Stimulated activated naive CD8-positive, alpha-beta T cell treated with anti-CD3 and anti-CD28 coated beads, Interleukin-15, amount 100 ng/mL, for 72 hours (primary cell): ENCODE measurements around the gene FBN1.

Experiments
- ATAC-seq: fragments of 150-1000 bp; cut with Tn5 transposase; 2 replicates; pipeline ENCODE4 v1.10.0; 2021; ENCODE audit warnings: mild to moderate bottlenecking, moderate library complexity
- DNase-seq, 2 donors: peaks; one replicate each; pipeline ENCODE4 v3.0.0; 2021 to 2022
- H3K27ac Mint-ChIP-seq, 2 donors: one replicate each; pipeline ENCODE4 v1.8.0; 2022; ENCODE audit warnings: mild to moderate bottlenecking in 2 of 2, mixed read lengths in 2 of 2, moderate library complexity in 2 of 2
- H3K27me3 Mint-ChIP-seq: one replicate; pipeline ENCODE4 v1.8.0; 2022; ENCODE audit warnings: mixed read lengths
- H3K4me1 Mint-ChIP-seq: one replicate; pipeline ENCODE4 v1.8.0; 2022; ENCODE audit warnings: mild to moderate bottlenecking, mixed read lengths
- H3K4me3 Mint-ChIP-seq, 2 donors: one replicate each; pipeline ENCODE4 v1.8.0; 2022; ENCODE audit warnings: mild to moderate bottlenecking in 2 of 2, mixed read lengths in 2 of 2, moderate library complexity in 1 of 2
- H3K9me3 Mint-ChIP-seq, 2 donors: one replicate each; pipeline ENCODE4 v1.8.0; 2022; ENCODE audit warnings: mixed read lengths in 2 of 2

The FBN1 gene

DNA sequence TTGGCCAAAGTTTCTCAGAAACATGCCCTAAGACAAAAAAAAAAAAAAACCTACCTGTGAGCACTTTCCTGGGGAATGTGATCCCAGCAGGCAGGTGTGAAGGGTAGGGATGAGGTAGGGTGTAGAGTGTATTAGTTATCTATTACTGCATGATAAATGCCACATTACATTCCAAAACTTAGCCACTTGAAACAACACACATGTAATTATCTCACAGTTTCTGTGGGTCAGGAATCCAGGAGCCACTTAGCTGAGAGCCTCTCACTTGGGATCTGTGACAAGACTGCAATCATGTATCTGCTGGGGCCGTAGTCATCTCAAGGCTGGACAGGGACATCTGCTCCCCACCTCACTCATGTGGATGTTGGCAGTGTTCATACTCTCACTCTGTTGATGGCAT lies 18.9 kb upstream of the FBN1 start:
- no peak for DNase-seq
- Mint-ChIP-seq H3K27me3 (no peaks in the 10 kb centered on the region), H3K4me3 (no peak overlapping the region), H3K27ac (no peak overlapping the region), H3K9me3 (no peaks in the 10 kb centered on the region), H3K4me1 (no peaks in the 10 kb centered on the region)
- no peak for ATAC-seq

DNA sequence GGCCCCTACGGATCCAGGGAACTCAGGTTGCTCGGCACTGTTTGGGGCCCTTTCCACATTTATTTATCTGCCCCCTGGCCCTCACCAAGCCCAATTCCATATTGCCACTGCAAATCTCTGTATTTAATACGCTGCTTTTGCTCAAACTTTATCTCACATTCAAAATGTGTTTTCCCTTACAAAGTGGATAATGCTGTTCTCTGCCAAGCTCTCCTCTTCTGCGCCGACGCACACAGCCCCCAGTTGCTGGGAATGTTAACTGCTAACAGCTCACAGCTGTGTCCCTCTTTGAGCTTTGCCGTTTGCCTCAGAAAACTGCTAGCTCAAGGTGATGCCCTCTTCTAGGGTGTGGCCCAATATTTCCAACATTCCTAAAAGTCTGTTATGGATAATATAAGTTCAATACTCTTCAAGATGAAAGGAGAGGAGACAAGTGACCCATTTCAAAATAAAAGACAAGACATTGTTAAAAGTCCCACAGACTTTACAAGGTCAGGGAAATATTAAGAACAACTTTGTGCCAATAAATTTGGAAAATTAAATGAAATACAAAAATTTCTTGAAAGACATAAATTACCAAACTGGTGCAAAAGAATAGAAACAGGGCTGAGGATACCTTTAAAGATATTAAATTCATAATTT lies 12.6 kb upstream of the FBN1 start:
- peaks cover 6% of the 10 kb centered on the region for H3K27me3 Mint-ChIP-seq
- no peak for ATAC-seq
- no peak overlapping the region for H3K27ac Mint-ChIP-seq
- no peaks in the 10 kb centered on the region for H3K4me1 Mint-ChIP-seq
- no peak for DNase-seq
- H3K4me3 Mint-ChIP-seq, result no peak overlapping the region
- H3K9me3 Mint-ChIP-seq, result no peaks in the 10 kb centered on the region

DNA sequence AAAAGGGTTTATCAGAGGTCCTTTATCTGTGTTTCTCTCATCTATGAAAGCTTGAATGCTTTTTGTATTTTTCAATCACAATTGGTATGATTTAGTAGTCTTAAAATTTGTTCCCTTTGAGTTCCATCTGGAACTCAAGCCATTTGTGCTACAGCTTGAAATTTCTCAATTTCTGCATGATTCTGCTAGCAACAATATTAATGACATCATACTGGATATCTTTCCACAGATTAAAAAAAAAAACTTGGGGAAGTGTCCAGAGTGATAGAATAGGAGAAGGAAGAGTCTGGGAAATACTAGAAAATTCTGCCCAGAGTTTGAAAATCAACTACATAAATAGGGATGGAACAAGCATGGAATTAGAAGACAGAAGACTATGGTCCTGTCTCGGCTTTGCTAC lies 9.3 kb upstream of the FBN1 start:
- H3K4me1 Mint-ChIP-seq, result no peaks in the 10 kb centered on the region
- no peaks in the 10 kb centered on the region for H3K9me3 Mint-ChIP-seq
- no peak overlapping the region for H3K4me3 Mint-ChIP-seq
- H3K27ac Mint-ChIP-seq, result no peak overlapping the region
- no peak for DNase-seq
- no peak for ATAC-seq
- H3K27me3 Mint-ChIP-seq, result peaks cover 6% of the 10 kb centered on the region

DNA sequence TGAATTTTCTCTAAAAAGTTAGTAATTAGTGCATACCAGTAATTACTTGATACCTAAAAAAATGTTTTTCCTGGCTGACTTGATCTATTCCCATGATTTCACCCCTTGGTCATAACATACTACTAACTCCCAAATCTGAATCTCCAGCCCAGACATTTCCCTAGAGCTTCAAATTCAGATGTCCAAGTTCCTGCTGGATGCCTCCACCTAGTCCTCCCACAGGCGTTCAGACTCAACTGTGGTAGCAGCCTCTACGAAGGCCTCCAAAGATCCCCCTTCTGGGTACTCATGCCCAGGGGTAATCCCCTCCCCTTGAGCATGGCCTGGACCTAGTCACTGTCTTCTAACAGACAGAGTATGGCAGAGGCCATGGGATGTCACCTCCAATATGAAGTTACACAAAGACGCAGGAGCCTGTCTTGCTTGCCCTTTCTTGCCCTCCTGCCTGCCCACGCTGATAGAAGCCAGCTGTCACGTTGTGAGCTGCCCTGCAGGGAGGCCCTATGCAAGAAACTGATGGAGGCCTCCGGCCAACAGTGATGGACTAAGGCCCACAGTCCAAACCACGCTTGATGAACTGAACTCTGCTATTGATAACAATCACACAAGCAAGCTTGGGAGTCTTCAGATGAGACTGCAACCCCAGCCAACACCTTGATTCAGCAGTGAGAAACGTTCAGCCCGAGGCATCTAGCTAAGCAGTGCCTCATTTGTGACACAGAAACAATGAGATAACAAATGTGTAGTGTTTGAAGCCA lies 8.6 kb upstream of the FBN1 start:
- Mint-ChIP-seq H3K4me1 (no peaks in the 10 kb centered on the region), H3K27ac (no peak overlapping the region), H3K27me3 (peaks cover 6% of the 10 kb centered on the region), H3K9me3 (no peaks in the 10 kb centered on the region), H3K4me3 (no peak overlapping the region)
- no peak for ATAC-seq
- DNase-seq, result no peak

DNA sequence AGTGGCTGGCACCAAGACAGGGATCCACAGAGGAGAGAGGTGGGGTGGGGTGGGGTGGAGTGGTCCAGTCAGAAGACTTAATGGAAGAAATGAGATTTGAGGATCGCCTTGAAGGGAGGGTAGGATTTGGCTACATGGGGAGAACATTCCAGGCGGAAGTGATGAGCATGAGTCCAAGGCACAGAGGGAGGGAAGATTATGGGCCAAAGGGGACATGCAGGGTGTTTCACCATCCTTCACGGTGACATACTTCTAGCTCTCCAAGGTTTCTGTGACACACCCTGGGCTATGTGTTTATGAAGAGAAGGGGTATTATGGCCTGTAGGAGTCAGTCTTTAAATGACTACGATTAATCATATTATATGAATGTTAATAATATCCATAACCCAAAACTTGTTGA lies 7.7 kb upstream of the FBN1 start:
- Mint-ChIP-seq H3K27ac (no peak overlapping the region), H3K27me3 (peaks cover 11% of the 10 kb centered on the region), H3K9me3 (no peaks in the 10 kb centered on the region), H3K4me3 (no peak overlapping the region), H3K4me1 (no peaks in the 10 kb centered on the region)
- DNase-seq, result no peak
- ATAC-seq, result no peak

DNA sequence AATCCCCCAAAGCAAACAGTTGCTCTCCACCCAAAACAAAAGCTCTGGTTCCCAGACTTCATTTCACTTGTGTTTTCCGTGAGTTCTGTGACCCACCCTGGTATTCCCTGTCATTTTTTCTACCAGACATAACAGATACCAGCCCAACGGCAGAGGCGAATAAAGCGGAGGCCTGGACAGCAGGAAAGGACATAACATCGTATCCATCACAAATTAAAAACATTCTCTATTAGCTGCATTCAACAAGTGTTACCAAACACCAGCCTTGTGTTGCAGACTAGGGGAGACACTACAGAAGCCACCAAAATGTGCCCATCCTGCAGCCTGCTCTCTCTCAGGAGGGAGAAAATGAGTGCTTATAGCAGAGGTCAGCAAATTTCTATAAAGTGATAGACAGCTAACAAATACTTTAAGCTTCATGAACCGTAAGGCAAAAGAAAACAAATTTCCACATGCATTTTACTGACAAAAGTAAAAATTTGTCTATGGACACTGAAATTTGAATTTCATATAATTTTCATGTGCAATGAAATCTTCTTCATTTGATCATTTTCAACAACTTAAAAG lies 7.1 kb upstream of the FBN1 start:
- DNase-seq, result no peak

DNA sequence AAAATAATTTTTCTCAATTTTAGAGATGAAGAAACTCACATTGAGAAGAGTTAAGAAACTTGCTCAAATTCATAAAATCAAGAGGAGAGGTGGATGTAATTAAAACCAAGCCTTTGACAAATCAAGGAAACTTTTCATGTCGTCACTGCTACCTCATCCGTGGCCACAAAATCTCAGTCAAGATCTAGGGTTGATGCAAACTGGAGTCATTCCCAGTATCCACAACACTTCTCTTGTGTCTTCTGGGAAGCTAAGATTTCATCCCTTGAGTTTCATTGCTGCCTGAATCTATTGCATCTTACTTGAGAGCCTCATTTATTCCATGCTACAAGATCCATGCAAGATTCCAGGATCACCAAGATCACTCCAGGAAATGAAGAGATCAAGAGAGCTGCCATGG lies 5.4 kb upstream of the FBN1 start:
- DNase-seq (no peak), ATAC-seq (no peak)
- Mint-ChIP-seq H3K27ac (no peak overlapping the region), H3K4me1 (no peaks in the 10 kb centered on the region), H3K27me3 (peaks cover 23% of the 10 kb centered on the region), H3K4me3 (no peak overlapping the region), H3K9me3 (no peaks in the 10 kb centered on the region)

More for the DNA sequence above, 7.1 kb upstream of the FBN1 start:
- Mint-ChIP-seq H3K27ac (no peak overlapping the region), H3K27me3 (peaks cover 7% of the 10 kb centered on the region), H3K4me1 (no peaks in the 10 kb centered on the region), H3K9me3 (no peaks in the 10 kb centered on the region), H3K4me3 (no peak overlapping the region)
- no peak for ATAC-seq

DNA sequence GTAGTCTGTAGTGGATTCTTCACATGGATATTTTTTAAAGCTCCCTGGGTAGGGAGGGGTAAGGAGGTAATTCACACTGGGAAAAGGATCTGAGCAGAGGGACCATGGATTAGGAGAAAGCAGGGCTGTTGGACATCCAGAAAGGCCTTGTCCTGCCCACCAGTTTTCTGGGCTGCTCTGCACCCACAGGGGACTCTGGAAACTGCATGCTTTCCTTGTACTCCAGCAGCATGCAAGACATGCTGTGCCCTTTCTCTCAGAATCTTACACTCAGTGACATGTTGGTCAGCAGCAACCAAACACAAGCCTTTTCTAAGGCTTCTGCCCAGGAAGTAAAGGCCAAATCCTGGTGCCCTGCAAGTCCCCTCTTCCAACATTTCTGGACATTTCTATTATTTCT lies 2.5 kb upstream of the FBN1 start:
- Mint-ChIP-seq H3K27ac (no peak overlapping the region), H3K4me3 (no peak overlapping the region), H3K9me3 (no peaks in the 10 kb centered on the region), H3K27me3 (peaks cover 51% of the 10 kb centered on the region), H3K4me1 (peaks cover 10% of the 10 kb centered on the region)
- DNase-seq, result no peak
- ATAC-seq, result no peak

DNA sequence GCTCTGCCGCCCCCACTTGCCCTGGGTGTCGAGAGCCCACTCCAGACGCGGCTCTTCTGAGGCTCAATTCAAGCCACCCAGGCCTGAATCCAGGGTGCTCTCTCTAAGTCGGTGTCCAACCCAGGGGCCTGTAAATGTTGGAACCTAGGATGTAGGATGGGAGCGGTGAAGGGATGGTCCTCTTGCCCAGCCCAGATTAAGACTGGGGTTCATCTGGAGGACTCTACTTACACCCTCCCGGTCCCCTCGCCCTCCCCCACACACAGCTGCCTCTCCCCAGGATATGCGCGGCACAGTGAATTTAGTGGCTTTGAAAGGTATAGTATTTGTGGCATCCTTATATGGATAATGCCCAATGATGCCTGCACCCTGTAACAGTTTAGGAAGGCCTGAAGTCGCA lies 822 bp upstream of the FBN1 start:
- H3K9me3 Mint-ChIP-seq, result no peaks in the 10 kb centered on the region
- peaks cover 61% of the 10 kb centered on the region for H3K27me3 Mint-ChIP-seq
- peaks cover 10% of the 10 kb centered on the region for H3K4me1 Mint-ChIP-seq
- DNase-seq (no peak), ATAC-seq (peak; percentile 27)
- H3K27ac Mint-ChIP-seq, result no peak overlapping the region
- peak overlapping the region in 1 of 2 donors; percentile 81 for H3K4me3 Mint-ChIP-seq

DNA sequence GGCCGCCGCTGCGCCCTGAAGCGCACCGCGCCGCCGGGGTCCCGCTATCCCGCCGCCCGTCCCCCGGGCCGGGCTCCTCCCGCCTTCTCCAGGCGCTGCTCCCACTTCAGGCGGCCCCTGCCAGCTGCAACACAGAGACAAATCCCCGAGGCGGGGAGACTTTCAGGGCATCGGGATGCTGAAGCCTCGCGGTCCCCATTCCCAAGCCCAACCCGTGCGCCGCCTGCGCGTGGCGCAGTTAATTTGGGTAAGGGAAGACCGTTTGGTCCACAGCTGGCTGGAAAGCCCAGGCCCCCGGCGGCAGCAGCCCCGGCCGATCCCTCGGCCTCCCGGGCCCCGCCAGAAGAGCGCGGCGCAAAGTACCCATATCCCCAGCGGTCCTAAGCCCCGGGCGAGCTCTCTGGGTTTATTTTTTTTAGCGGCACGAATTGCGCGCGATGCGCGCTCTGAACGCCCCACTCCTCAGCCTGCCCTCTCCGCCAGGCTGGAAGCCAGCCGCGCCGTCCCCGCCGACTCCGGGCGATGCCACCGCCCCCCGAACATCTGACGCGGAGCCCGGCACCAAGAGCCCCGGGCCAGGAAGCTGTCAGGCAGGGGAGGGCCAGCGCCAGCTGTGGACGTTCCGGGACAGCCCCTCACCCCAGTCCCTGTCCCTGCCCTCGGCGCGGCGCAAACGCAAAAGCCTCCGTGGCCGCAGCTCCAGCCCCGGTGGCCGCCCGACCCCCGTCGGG lies 517 bp downstream of the FBN1 start:
- peak; percentile 22 to 30 for DNase-seq
- no peak overlapping the region for H3K27ac Mint-ChIP-seq
- ATAC-seq, result peak; percentile 69
- peaks cover 68% of the 10 kb centered on the region for H3K27me3 Mint-ChIP-seq
- no peaks in the 10 kb centered on the region for H3K9me3 Mint-ChIP-seq
- peak overlapping the region; percentile 71 to 81 for H3K4me3 Mint-ChIP-seq
- H3K4me1 Mint-ChIP-seq, result peaks cover 10% of the 10 kb centered on the region

DNA sequence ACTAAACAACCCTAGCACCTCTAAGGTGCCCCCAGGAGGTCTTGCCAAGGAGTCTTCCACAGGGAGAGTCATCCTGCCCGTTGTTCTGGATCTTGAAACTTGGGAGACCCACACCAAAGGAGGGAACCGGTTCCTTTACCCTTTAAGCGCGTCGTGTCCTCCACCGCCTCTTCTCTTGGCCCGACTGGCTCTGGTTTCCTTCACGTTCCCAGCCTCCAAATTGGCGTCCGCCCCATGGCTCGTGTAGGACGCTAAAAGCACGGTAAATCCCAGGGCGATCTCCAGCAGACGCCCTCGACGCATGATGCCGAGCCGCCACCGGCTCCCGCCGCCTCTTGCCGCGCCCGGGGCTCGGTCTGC lies 1.1 kb downstream of the FBN1 start:
- peak overlapping the region in 1 of 2 donors; percentile 45 for H3K4me3 Mint-ChIP-seq
- H3K27ac Mint-ChIP-seq, result no peak overlapping the region
- no peak for ATAC-seq
- peaks cover 68% of the 10 kb centered on the region for H3K27me3 Mint-ChIP-seq
- DNase-seq, result no peak
- H3K4me1 Mint-ChIP-seq, result peaks cover 10% of the 10 kb centered on the region
- no peaks in the 10 kb centered on the region for H3K9me3 Mint-ChIP-seq

DNA sequence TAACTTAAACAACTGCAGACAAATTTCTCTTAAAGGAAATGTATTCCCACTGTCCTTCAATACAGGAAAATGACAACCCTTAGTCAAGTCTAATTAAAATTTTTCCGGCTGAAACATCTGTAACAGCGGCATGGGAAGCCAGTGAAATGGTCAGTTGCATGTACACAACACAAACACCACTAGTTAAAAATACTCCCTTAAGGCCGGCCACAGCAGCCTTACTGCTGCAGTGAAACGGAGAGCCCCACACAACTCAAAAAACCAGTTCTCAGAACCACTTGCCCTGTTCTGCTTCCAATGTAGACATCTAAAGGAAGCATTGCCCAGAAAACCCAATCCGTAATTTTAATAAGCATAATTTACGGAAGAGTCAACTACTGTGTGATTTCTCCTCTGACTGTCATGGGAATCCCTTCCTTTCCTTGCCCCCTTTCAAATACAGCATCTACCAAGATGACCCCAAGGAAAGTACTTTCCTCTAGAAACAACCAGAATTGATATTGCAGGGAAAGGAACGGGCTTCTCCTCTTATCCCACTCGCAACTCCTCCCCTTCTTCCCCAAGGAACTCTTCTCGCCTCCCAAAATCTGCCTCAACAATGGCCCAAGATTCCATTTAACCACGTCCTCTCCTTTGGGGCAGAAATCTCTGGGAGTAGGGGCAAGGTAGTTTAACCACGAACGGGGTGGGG lies 1.6 kb downstream of the FBN1 start:
- DNase-seq, result no peak
- Mint-ChIP-seq H3K9me3 (no peaks in the 10 kb centered on the region), H3K27me3 (peaks cover 68% of the 10 kb centered on the region), H3K4me1 (peaks cover 10% of the 10 kb centered on the region), H3K4me3 (peak overlapping the region in 1 of 2 donors; percentile 45), H3K27ac (no peak overlapping the region)
- ATAC-seq, result no peak

DNA sequence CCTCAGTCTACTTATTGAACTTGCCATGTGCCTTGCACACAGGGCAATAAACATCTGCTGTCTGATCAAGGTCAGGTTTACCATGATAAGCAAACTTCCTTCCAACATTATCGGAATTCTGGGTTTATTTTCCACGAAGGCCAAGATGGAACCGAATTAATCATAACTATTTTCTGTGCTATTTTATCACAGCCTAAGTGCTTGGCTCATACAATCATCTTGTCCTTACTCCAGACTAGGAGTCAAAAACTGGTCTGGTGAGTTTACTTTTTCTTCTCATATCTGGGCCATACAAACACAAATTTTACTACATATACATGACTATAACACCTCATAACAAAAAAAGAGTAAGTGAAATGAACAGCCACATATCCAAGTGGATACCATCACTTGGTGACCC lies 2.3 kb downstream of the FBN1 start:
- ATAC-seq (no peak), DNase-seq (no peak)
- Mint-ChIP-seq H3K27ac (no peak overlapping the region), H3K27me3 (peaks cover 62% of the 10 kb centered on the region), H3K4me3 (no peak overlapping the region), H3K9me3 (no peaks in the 10 kb centered on the region), H3K4me1 (peaks cover 10% of the 10 kb centered on the region)

DNA sequence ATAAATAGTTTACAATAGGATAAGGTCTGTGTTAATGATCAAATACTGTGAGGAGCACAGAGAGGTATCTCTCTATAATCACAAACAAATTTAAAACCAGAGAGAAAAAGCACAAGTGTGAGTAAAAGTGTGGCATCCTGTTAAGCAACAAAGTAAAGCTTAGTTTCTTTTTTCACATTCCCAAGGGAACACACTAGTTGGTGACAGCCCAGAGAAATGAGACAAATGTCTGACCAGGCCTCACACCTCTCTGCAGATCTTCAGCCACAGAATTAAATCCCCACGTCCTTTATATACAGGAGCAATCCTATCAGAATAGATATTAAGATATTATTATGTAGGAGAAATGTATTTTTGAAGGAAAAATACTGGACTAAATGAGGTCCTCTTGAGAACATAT lies 2.7 kb downstream of the FBN1 start:
- Mint-ChIP-seq H3K9me3 (no peaks in the 10 kb centered on the region), H3K4me1 (peaks cover 10% of the 10 kb centered on the region), H3K27ac (no peak overlapping the region), H3K27me3 (peaks cover 61% of the 10 kb centered on the region), H3K4me3 (no peak overlapping the region)
- DNase-seq, result no peak
- ATAC-seq, result no peak

DNA sequence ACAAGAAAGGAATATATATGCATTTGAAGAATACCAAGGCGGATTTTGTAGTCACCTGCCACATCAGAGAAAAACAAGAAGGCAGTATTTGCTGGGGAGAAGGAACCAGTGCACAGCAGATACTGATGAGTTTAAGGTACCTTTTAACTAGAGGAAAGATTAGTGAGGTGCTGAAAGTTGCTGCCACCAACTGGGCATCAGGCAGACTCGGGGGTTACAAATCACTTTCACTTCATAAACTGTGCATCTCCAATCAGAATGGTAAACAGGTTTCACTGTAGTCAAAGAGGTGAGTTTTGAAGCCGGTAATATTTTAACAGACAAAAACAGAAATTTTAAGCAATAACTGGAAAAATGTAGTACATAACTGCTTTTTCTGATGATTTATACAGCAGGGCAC lies 4.1 kb downstream of the FBN1 start:
- H3K9me3 Mint-ChIP-seq, result no peaks in the 10 kb centered on the region
- H3K4me3 Mint-ChIP-seq, result no peak overlapping the region
- no peak for DNase-seq
- no peak for ATAC-seq
- peaks cover 10% of the 10 kb centered on the region for H3K4me1 Mint-ChIP-seq
- H3K27me3 Mint-ChIP-seq, result peaks cover 49% of the 10 kb centered on the region
- no peak overlapping the region for H3K27ac Mint-ChIP-seq
